ENCODE data around the gene PDE4B. TPM values are rescaled to one million over a fixed set of nuclear protein-coding genes. Genes with fewer than 3 reads are reported as not detected.
A peak's percentile ranks its signal among the peaks of the same experiment; 100 is the strongest.

PDE4B gene
- total RNA-seq, 2 donors from 2014 or later: 4.3 to 18.0 TPM

- no peaks in the 10 kb centered on the region for H3K36me3 ChIP-seq (ENCODE audit: control insufficient read depth, insufficient read depth, low read length)
- H3K27ac ChIP-seq (ENCODE audit: low read depth, low read length): no peak overlapping the region
- H3K9ac ChIP-seq (ENCODE audit: extremely low read depth, low read length, poor library complexity, severe bottlenecking): no peak overlapping the region
- no peak for DNase-seq
- H3K4me3 ChIP-seq (ENCODE audit: low read length): no peak overlapping the region
- no peaks in the 10 kb centered on the region for H3K27me3 ChIP-seq (ENCODE audit: control insufficient read depth, insufficient read depth, low read length, poor library complexity, severe bottlenecking)
- no peaks in the 10 kb centered on the region for H3K9me3 Mint-ChIP-seq
- H3K9me3 ChIP-seq (ENCODE audit: control insufficient read depth, low read length): no peaks in the 10 kb centered on the region
- peaks cover 9% of the 10 kb centered on the region for H3K4me1 Mint-ChIP-seq
- no peaks in the 10 kb centered on the region for H3K4me1 ChIP-seq (ENCODE audit: control insufficient read depth, insufficient read depth, low read length)
- H3K36me3 Mint-ChIP-seq (ENCODE audit: low read depth): no peaks in the 10 kb centered on the region
- H3K27me3 Mint-ChIP-seq (ENCODE audit: insufficient read depth): no peaks in the 10 kb centered on the region
- WGBS, 2 experiments (ENCODE audit: insufficient coverage in 1 of 2, insufficient read length in 1 of 2): 87% methylated on average over 1 of the region's 1 CpG; no CpG with 5 or more reads in 1 of the 2 experiments
- TF ChIP-seq, protein P1, sequence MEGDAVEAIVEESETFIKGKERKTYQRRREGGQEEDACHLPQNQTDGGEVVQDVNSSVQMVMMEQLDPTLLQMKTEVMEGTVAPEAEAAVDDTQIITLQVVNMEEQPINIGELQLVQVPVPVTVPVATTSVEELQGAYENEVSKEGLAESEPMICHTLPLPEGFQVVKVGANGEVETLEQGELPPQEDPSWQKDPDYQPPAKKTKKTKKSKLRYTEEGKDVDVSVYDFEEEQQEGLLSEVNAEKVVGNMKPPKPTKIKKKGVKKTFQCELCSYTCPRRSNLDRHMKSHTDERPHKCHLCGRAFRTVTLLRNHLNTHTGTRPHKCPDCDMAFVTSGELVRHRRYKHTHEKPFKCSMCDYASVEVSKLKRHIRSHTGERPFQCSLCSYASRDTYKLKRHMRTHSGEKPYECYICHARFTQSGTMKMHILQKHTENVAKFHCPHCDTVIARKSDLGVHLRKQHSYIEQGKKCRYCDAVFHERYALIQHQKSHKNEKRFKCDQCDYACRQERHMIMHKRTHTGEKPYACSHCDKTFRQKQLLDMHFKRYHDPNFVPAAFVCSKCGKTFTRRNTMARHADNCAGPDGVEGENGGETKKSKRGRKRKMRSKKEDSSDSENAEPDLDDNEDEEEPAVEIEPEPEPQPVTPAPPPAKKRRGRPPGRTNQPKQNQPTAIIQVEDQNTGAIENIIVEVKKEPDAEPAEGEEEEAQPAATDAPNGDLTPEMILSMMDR (conservative IDR thresholded peaks at IDR 0.05): no peak
- no peak overlapping the region for H3K27ac Mint-ChIP-seq
- H3K4me3 Mint-ChIP-seq: no peak overlapping the region
Measured at GRCh38 chr1:66248257-66248656, 455.6 kb downstream of the PDE4B start.

GRCh38 chr1:66248746-66249145 lies 456.1 kb downstream of the PDE4B start:
- Histone ChIP-seq H3K36me3 (ENCODE audit: control insufficient read depth, insufficient read depth, low read length) (no peaks in the 10 kb centered on the region), H3K9ac (ENCODE audit: extremely low read depth, low read length, poor library complexity, severe bottlenecking) (no peak overlapping the region), H3K27ac (ENCODE audit: low read depth, low read length) (no peak overlapping the region), H3K27me3 (ENCODE audit: control insufficient read depth, insufficient read depth, low read length, poor library complexity, severe bottlenecking) (no peaks in the 10 kb centered on the region), H3K4me3 (ENCODE audit: low read length) (no peak overlapping the region), H3K4me1 (ENCODE audit: control insufficient read depth, insufficient read depth, low read length) (no peaks in the 10 kb centered on the region), H3K9me3 (ENCODE audit: control insufficient read depth, low read length) (no peaks in the 10 kb centered on the region)
- no peak for DNase-seq
- H3K27ac Mint-ChIP-seq: no peak overlapping the region
- 87% methylated on average over 1 of the region's 1 CpG; no CpG with 5 or more reads in 1 of the 2 experiments for WGBS, 2 experiments (ENCODE audit: insufficient coverage in 1 of 2, insufficient read length in 1 of 2)
- TF ChIP-seq, protein P1 (conservative IDR thresholded peaks at IDR 0.05): peak; percentile 22
- no peaks in the 10 kb centered on the region for H3K27me3 Mint-ChIP-seq (ENCODE audit: insufficient read depth)
- H3K4me3 Mint-ChIP-seq: no peak overlapping the region
- H3K9me3 Mint-ChIP-seq: no peaks in the 10 kb centered on the region
- H3K36me3 Mint-ChIP-seq (ENCODE audit: low read depth): no peaks in the 10 kb centered on the region
- peaks cover 9% of the 10 kb centered on the region for H3K4me1 Mint-ChIP-seq

DNA sequence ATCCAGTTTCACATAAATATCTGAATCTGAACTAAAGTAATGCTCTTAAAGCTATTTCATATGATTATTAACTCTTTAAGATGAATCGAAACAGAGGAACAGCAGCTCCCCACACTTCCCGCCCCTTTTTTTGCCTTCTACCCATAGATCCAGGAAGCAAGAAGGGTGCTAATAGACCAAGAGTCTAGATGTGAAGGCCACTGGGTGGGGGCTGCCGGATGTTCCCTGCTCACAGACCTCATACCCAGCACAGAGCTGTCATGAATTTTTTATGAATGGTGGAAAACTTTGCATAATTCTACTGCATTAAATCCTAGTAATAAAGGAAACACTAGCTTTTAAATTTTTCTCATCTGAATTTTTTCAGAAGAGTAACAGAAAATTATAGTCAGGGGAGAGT lies 457.4 kb downstream of the PDE4B start:
- DNase-seq: no peak
- Histone ChIP-seq H3K4me1 (ENCODE audit: control insufficient read depth, insufficient read depth, low read length) (no peaks in the 10 kb centered on the region), H3K9me3 (ENCODE audit: control insufficient read depth, low read length) (no peaks in the 10 kb centered on the region), H3K36me3 (ENCODE audit: control insufficient read depth, insufficient read depth, low read length) (no peaks in the 10 kb centered on the region), H3K9ac (ENCODE audit: extremely low read depth, low read length, poor library complexity, severe bottlenecking) (no peak overlapping the region), H3K27ac (ENCODE audit: low read depth, low read length) (no peak overlapping the region), H3K4me3 (ENCODE audit: low read length) (no peak overlapping the region), H3K27me3 (ENCODE audit: control insufficient read depth, insufficient read depth, low read length, poor library complexity, severe bottlenecking) (no peaks in the 10 kb centered on the region)
- WGBS, 2 experiments (ENCODE audit: insufficient coverage in 1 of 2, insufficient read length in 1 of 2): 86 to 100% methylated on average over 1 to 3 of the region's 3 CpGs
- H3K27me3 Mint-ChIP-seq (ENCODE audit: insufficient read depth): no peaks in the 10 kb centered on the region
- peaks cover 11% of the 10 kb centered on the region for H3K4me1 Mint-ChIP-seq
- H3K27ac Mint-ChIP-seq: no peak overlapping the region
- no peaks in the 10 kb centered on the region for H3K9me3 Mint-ChIP-seq
- H3K4me3 Mint-ChIP-seq: no peak overlapping the region
- H3K36me3 Mint-ChIP-seq (ENCODE audit: low read depth): no peaks in the 10 kb centered on the region
- TF ChIP-seq, protein P1 (conservative IDR thresholded peaks at IDR 0.05): no peak

Data from endodermal cell (in vitro differentiated cells).